Upper lobe of right lung (tissue), 1 donor: ENCODE results near the gene PLAU. TPM values are rescaled to one million over a fixed set of nuclear protein-coding genes. Genes with fewer than 3 reads are reported as not detected.

Experiments used
- ATAC-seq: fragments of 200-7000 bp; cut with Tn5 transposase; one replicate; pipeline ENCODE4 v1.9.1; 2020; ENCODE audit warnings: mild to moderate bottlenecking, moderate library complexity
- DNase-seq: peaks from one replicate; pipeline ENCODE4 v3.0.0-alpha.2; 2020
- H3K27ac ChIP-seq: fragments of 200-600 bp; one replicate; pipeline ENCODE4 v1.8.0; 2022
- H3K27me3 ChIP-seq: fragments of 200-600 bp; one replicate; pipeline ENCODE4 v1.8.0; 2022; ENCODE audit warnings: mild to moderate bottlenecking
- H3K36me3 ChIP-seq: fragments of 200-600 bp; one replicate; pipeline ENCODE4 v1.8.0; 2022
- H3K4me1 ChIP-seq: fragments of 200-600 bp; one replicate; pipeline ENCODE4 v1.8.0; 2022
- H3K4me3 ChIP-seq: fragments of 200-600 bp; one replicate; pipeline ENCODE4 v1.8.0; 2022; ENCODE audit warnings: mild to moderate bottlenecking
- H3K9me3 ChIP-seq: fragments of 200-600 bp; one replicate; pipeline ENCODE4 v1.8.0; 2022
- CTCF ChIP-seq: fragments of 200-600 bp; IDR thresholded peaks from one replicate; pipeline ENCODE4 v1.8.0; 2022; ENCODE audit warnings: antibody characterized with exemption
- intact Hi-C: fragments of 100-400 bp; cut with DNase I; formaldehyde crosslinking; loops from one replicate; pipeline ENCODE4 v1.11.0; 2022
- long read RNA-seq: library from polyadenylated mRNA; unstranded; transcript quantifications from one replicate; pipeline ENCODE4 v2.0.0, GENCODE V29; 2021
- total RNA-seq: library from RNA; stranded (reverse); fragmentation: NEBNext Ultra II Directional; extraction: Animal tissue kit (Norgen Biotek cat#: 25700); gene quantifications from one replicate; pipeline ENCODE4 v1.2.1, GENCODE V29; 2021
- donor health status: DM: no; HTN: yes; CAD: no; lungs with severe emphysema.

PLAU gene
- 16.8 TPM for total RNA-seq
- long read RNA-seq, transcript PLAU-201 (11 exons, 2,321 nt): major isoform, 24 of 36 reads
- long read RNA-seq, partial matches to known transcripts: 8 of 36 reads
- long read RNA-seq, other reads (novel, unspliced or antisense): 4 of 36 reads

- peak; percentile 79 for DNase-seq
- peaks cover 42% of the 10 kb centered on the region for H3K4me1 ChIP-seq
- peaks cover 5% of the 10 kb centered on the region for H3K27me3 ChIP-seq
Measured at GRCh38 chr10:73910764-73911552, at the start of gene PLAU. TSS of gene PLAU (plus strand) at chr10:73911132. CDS start at chr10:73911556, 424 bp downstream.

DNA sequence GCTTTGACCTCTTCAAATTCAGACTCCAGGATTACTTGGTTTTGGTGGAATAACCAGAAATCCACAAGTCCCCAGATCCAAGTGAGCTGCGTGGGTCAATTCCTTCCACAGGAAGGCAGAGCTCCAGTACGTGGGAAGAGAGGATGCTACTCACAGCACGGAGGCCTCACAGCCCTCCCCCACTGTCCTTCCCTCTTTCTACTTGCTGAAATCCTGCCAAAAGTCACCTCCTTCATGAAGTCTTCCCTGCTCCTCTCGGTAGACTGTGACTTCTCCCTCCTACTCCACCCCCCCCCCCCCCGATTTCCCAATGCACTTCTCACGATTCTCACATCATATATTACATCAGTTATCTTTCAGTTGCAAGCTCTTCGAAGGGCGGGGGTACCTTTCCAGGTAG is 48.9 kb upstream of the PLAU start:
- Histone ChIP-seq H3K27ac (no peak overlapping the region), H3K9me3 (no peaks in the 10 kb centered on the region), H3K27me3 (no peaks in the 10 kb centered on the region), H3K4me3 (no peak overlapping the region), H3K36me3 (peaks cover 31% of the 10 kb centered on the region), H3K4me1 (peaks cover 23% of the 10 kb centered on the region)
- no peak for TF ChIP-seq CTCF
- intact Hi-C loops: no loop called here
- ATAC-seq (no peak), DNase-seq (no peak)

More at GRCh38 chr10:73910764-73911552, at the start of gene PLAU:
- peak within 1 kb of the TSS; percentile 75 for H3K27ac ChIP-seq
- no peak for TF ChIP-seq CTCF
- H3K9me3 ChIP-seq: no peaks in the 10 kb centered on the region
- intact Hi-C loops: no loop called here
- H3K36me3 ChIP-seq: no peaks in the 10 kb centered on the region
- ATAC-seq: peak; percentile 47
- peak within 1 kb of the TSS; percentile 66 for H3K4me3 ChIP-seq

DNA sequence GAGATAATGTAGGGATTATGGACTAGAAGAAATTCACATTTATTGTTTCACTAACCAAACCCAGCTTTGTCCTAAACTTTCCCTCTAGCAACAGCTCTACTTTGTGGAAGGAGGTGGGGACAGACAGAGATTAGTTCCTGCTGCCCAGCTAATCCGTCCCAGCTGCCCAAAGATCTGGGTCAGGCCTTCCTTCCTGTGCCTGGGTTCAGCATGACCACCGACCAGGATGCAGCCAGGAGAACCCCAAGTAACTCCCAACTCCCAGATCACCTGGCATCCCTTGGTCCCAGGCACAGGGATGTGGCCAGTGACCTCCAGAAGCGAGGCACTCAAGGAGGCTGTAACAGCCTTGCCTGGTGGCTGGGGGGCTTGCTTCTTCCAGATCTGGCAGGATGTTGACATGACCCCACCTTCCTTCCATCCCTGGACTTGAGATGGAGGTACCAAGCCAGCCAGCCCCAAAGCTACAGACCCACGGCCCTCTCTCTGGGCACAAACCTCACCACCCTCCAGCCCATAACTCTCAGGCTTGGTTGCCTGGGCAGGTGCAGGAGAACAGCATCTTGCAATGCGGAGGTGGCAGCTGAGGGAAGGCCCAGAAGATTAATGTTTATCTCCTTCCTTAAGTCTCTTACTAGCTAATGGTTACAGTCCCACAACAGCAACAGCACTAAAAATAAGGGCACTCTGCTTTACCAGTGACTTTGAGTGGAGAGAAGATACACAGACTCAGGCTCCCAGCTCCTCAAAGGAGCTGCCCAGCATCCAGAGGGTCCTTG is 47.7 kb upstream of the PLAU start:
- no peak for DNase-seq
- ATAC-seq: no peak
- peak overlapping the region; percentile 8 for H3K27ac ChIP-seq
- no peak for TF ChIP-seq CTCF
- H3K4me3 ChIP-seq: no peak overlapping the region
- intact Hi-C loops: no loop called here
- peaks cover 28% of the 10 kb centered on the region for H3K4me1 ChIP-seq
- peaks cover 31% of the 10 kb centered on the region for H3K36me3 ChIP-seq
- no peaks in the 10 kb centered on the region for H3K27me3 ChIP-seq
- no peaks in the 10 kb centered on the region for H3K9me3 ChIP-seq

DNA sequence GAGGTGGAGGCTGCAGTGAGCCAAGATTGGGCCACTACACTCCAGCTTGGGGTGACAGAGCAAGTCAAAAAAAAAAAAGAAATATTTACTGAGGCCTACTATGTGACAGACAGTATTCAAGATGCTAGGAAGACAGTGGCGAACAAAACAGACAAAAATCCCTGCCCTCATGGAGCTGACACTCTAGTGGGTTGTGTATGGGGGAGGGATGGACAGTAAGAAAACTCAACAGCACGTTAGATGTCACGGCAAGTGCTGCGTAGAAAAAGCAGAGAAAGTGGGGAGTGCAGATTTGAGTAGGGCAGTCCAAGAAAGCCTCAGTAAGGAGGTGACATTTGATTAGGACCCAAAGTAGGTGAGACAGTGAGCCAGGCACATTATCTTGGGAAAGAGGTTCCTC is 46.7 kb upstream of the PLAU start:
- intact Hi-C loops: no loop called here
- ATAC-seq (no peak), DNase-seq (no peak)
- no peak overlapping the region for H3K27ac ChIP-seq
- no peaks in the 10 kb centered on the region for H3K27me3 ChIP-seq
- no peak overlapping the region for H3K4me3 ChIP-seq
- TF ChIP-seq CTCF: no peak
- H3K9me3 ChIP-seq: no peaks in the 10 kb centered on the region
- H3K4me1 ChIP-seq: peaks cover 32% of the 10 kb centered on the region
- H3K36me3 ChIP-seq: peaks cover 30% of the 10 kb centered on the region

DNA sequence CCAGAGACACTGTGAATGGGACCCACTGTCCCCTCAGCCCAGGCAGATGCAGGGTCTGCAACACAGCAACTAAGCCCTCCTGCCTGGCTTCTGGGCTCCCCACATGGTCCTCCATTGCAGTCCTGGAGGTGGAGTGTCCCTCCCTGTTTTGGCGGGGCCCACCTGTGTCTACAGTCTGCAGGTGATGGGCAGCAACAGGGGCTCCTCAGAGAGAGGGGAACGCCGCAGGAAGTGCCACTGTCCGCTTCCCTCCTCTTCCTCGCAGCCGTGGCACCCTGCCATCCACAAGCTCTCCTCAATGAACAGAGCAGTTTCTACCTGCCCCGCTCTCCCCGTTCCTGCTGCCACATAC is 45.8 kb upstream of the PLAU start:
- intact Hi-C loops: no loop called here
- no peak for ATAC-seq
- peaks cover 32% of the 10 kb centered on the region for H3K4me1 ChIP-seq

More for the DNA sequence above, 45.8 kb upstream of the PLAU start:
- H3K27me3 ChIP-seq: no peaks in the 10 kb centered on the region
- no peak for TF ChIP-seq CTCF
- H3K9me3 ChIP-seq: no peaks in the 10 kb centered on the region
- no peak for DNase-seq
- no peak overlapping the region for H3K4me3 ChIP-seq
- peak overlapping the region; percentile 76 for H3K27ac ChIP-seq
- peaks cover 25% of the 10 kb centered on the region for H3K36me3 ChIP-seq
